T-cell (primary cell): ENCODE measurements around the gene CAMK2A. TPM values are rescaled to one million over a fixed set of nuclear protein-coding genes. Genes with fewer than 3 reads are reported as not detected.

ENCODE experiments used
- ATAC-seq, 4 experiments: fragments of 200-7000 bp in 3 of 4; fragments of 150-1000 bp in 1 of 4; cut with Tn5 transposase; replicated peaks in 1 of 4; 1 replicate in 3 of 4; 2 replicates in 1 of 4; pipeline ENCODE4 v1.10.0; 2021; ENCODE audit warnings: moderate library complexity in 3 of 4, mild to moderate bottlenecking in 2 of 4, moderate number of reproducible peaks in 1 of 4
- CTCF ChIA-PET, 2 donors: fragments of 300-600 bp; sonication (Branson Sonifier 250); formaldehyde crosslinking; loops; one replicate each; lab custom pipeline; 2022; ENCODE audit warnings: antibody characterized with exemption in 2 of 2; lab: Charles Lee
- POLR2A ChIA-PET, 2 donors: fragments of 300-600 bp; sonication (Branson Sonifier 250); formaldehyde crosslinking; loops; one replicate each; lab custom pipeline; 2022; ENCODE audit warnings: antibody characterized with exemption in 2 of 2; lab: Charles Lee
- DNase-seq, 35 experiments: peaks; one replicate each; pipeline versions ENCODE4 v3.0.0 to v3.0.0-alpha.2; 2013 to 2023
- H3K27ac ChIP-seq: one replicate; pipeline ENCODE4 v1.5.1; 2013; ENCODE audit warnings: low read length
- H3K27me3 ChIP-seq, 2 experiments: replicated peaks in 1 of 2; 1 replicate in 1 of 2; 2 replicates in 1 of 2; pipeline versions ENCODE4 v1.6.1 to v1.7.0; 2013; ENCODE audit warnings: low read length in 1 of 2, mixed read lengths in 1 of 2; ENCODE audit not compliant: control insufficient read depth in 2 of 2, insufficient read depth in 2 of 2; ENCODE audit errors: extremely low read depth in 1 of 2
- H3K36me3 ChIP-seq, 2 donors: 1 replicate in 1 of 2; 2 replicates in 1 of 2; pipeline versions ENCODE4 v1.6.1 to v1.7.0; 2013; ENCODE audit warnings: low read length in 1 of 2; ENCODE audit not compliant: control insufficient read depth in 2 of 2, insufficient read depth in 1 of 2; ENCODE audit errors: extremely low read depth in 1 of 2
- H3K4me1 ChIP-seq, 2 experiments: 1 replicate in 1 of 2; 2 replicates in 1 of 2; pipeline versions ENCODE4 v1.6.1 to v1.7.0; 2013; ENCODE audit warnings: low read length in 2 of 2, mixed read lengths in 1 of 2; ENCODE audit not compliant: insufficient read depth in 2 of 2, control insufficient read depth in 1 of 2; ENCODE audit errors: extremely low read depth in 1 of 2
- H3K4me3 ChIP-seq, 2 donors: 1 replicate in 1 of 2; 2 replicates in 1 of 2; pipeline versions ENCODE4 v1.5.1 to v1.7.0; 2013; ENCODE audit warnings: mild to moderate bottlenecking in 2 of 2, low read length in 1 of 2, moderate library complexity in 1 of 2; ENCODE audit not compliant: control insufficient read depth in 1 of 2; ENCODE audit errors: extremely low read depth in 1 of 2
- H3K9me3 ChIP-seq: 2 replicates; pipeline ENCODE4 v1.7.0; 2013
- H3K27ac Mint-ChIP-seq, 2 donors: one replicate each; pipeline ENCODE4 v1.8.0; 2020 to 2021; ENCODE audit warnings: mild to moderate bottlenecking in 2 of 2, mixed read lengths in 2 of 2
- H3K27me3 Mint-ChIP-seq, 2 donors: one replicate each; pipeline ENCODE4 v1.8.0; 2021 to 2022; ENCODE audit warnings: mixed read lengths in 2 of 2
- H3K36me3 Mint-ChIP-seq: one replicate; pipeline ENCODE4 v1.8.0; 2021; ENCODE audit warnings: mixed read lengths
- H3K4me1 Mint-ChIP-seq, 3 donors: one replicate each; pipeline ENCODE4 v1.8.0; 2020 to 2022; ENCODE audit warnings: mixed read lengths in 3 of 3, mild to moderate bottlenecking in 1 of 3
- H3K4me3 Mint-ChIP-seq, 3 donors: one replicate each; pipeline ENCODE4 v1.8.0; 2020 to 2022; ENCODE audit warnings: mild to moderate bottlenecking in 3 of 3, mixed read lengths in 3 of 3, moderate library complexity in 3 of 3
- H3K9me3 Mint-ChIP-seq, 3 donors: one replicate each; pipeline ENCODE4 v1.8.0; 2020 to 2022; ENCODE audit warnings: mixed read lengths in 3 of 3
- WGBS: methylation state at CpG from one replicate; pipeline ENCODE4 v1.1.5; 2013; ENCODE audit warnings: missing lambda C conversion rate; ENCODE audit not compliant: insufficient coverage; 5-methylcytosine and 5-hydroxymethylcytosine counted together
- total RNA-seq, 35 experiments: library from RNA in 6 of 35; stranded (reverse) in 6 of 35; fragments of 120-200 nt in 1 of 35; gene quantifications; one replicate each; pipeline versions ENCODE4 v1.2.1 to v1.2.4 and lab custom pipeline; 2013 to 2026

The CAMK2A gene
- total RNA-seq, 5 donors from 2014 or later (not counting 1 experiment from before 2014, with no cell fraction given), result not detected

GRCh38 chr5:150176745-150177477 lies 112.7 kb downstream of the CAMK2A start:
- POLR2A ChIA-PET, result no interaction called here
- peaks cover 0 to 35% of the 10 kb centered on the region in 2 experiments for H3K27me3 ChIP-seq
- WGBS, result 74% methylated on average over 4 of the region's 8 CpGs
- H3K4me1 ChIP-seq, result no peaks in the 10 kb centered on the region
- DNase-seq (no peak), ATAC-seq (no peak)
- Mint-ChIP-seq H3K27me3 (peaks cover 10 to 17% of the 10 kb centered on the region in 2 donors), H3K4me3 (no peak overlapping the region), H3K27ac (no peak overlapping the region), H3K36me3 (no peaks in the 10 kb centered on the region), H3K4me1 (no peaks in the 10 kb centered on the region), H3K9me3 (no peaks in the 10 kb centered on the region)
- H3K9me3 ChIP-seq, result no peaks in the 10 kb centered on the region
- no peaks in the 10 kb centered on the region for H3K36me3 ChIP-seq
- CTCF ChIA-PET, result no interaction called here
- H3K4me3 ChIP-seq, result no peak overlapping the region
- H3K27ac ChIP-seq, result no peak overlapping the region

GRCh38 chr5:150175536-150175935 lies 114.0 kb downstream of the CAMK2A start:
- peaks cover 13 to 23% of the 10 kb centered on the region in 2 donors for H3K27me3 Mint-ChIP-seq
- no peak for ATAC-seq
- Histone ChIP-seq H3K27ac (no peak overlapping the region), H3K27me3 (peaks cover 0 to 37% of the 10 kb centered on the region in 2 experiments), H3K4me3 (no peak overlapping the region), H3K4me1 (no peaks in the 10 kb centered on the region), H3K36me3 (no peaks in the 10 kb centered on the region), H3K9me3 (no peaks in the 10 kb centered on the region)
- H3K27ac Mint-ChIP-seq, result no peak overlapping the region
- DNase-seq, result no peak
- H3K4me1 Mint-ChIP-seq, result no peaks in the 10 kb centered on the region
- no peaks in the 10 kb centered on the region for H3K9me3 Mint-ChIP-seq
- 73% methylated on average over 3 of the region's 5 CpGs for WGBS
- CTCF ChIA-PET, result interaction anchor here in 1 of 2 donors (0.6 kb wide), 1 partner anchor 283 kb away, joined by 5 read pairs; no protein-coding TSS in a partner anchor
- H3K4me3 Mint-ChIP-seq, result no peak overlapping the region
- POLR2A ChIA-PET, result no interaction called here
- H3K36me3 Mint-ChIP-seq, result no peaks in the 10 kb centered on the region

GRCh38 chr5:150175076-150175475 lies 114.5 kb downstream of the CAMK2A start:
- Histone ChIP-seq H3K27ac (no peak overlapping the region), H3K9me3 (no peaks in the 10 kb centered on the region), H3K4me3 (no peak overlapping the region), H3K4me1 (no peaks in the 10 kb centered on the region), H3K27me3 (peaks cover 0 to 34% of the 10 kb centered on the region in 2 experiments), H3K36me3 (no peaks in the 10 kb centered on the region)
- no peak overlapping the region for H3K4me3 Mint-ChIP-seq
- ATAC-seq (no peak), DNase-seq (no peak)
- no CpG with 5 or more reads among the region's 1 CpG for WGBS
- H3K27ac Mint-ChIP-seq, result no peak overlapping the region
- peaks cover 18 to 27% of the 10 kb centered on the region in 2 donors for H3K27me3 Mint-ChIP-seq
- CTCF ChIA-PET, result no interaction called here
- no peaks in the 10 kb centered on the region for H3K9me3 Mint-ChIP-seq
- no peaks in the 10 kb centered on the region for H3K36me3 Mint-ChIP-seq
- H3K4me1 Mint-ChIP-seq, result no peaks in the 10 kb centered on the region
- POLR2A ChIA-PET, result no interaction called here

- no peaks in the 10 kb centered on the region for H3K9me3 Mint-ChIP-seq
- POLR2A ChIA-PET, result no interaction called here
- peaks cover 0 to 32% of the 10 kb centered on the region in 2 experiments for H3K27me3 ChIP-seq
- H3K27ac ChIP-seq, result no peak overlapping the region
- ATAC-seq (no peak), DNase-seq (no peak)
- H3K4me1 ChIP-seq, result no peaks in the 10 kb centered on the region
- CTCF ChIA-PET, result no interaction called here
- H3K4me1 Mint-ChIP-seq, result no peaks in the 10 kb centered on the region
- no peaks in the 10 kb centered on the region for H3K9me3 ChIP-seq
- no peaks in the 10 kb centered on the region for H3K36me3 ChIP-seq
- H3K4me3 ChIP-seq, result no peak overlapping the region
- no peaks in the 10 kb centered on the region for H3K36me3 Mint-ChIP-seq
- 86% methylated on average over 6 of the region's 6 CpGs for WGBS
- no peak overlapping the region for H3K4me3 Mint-ChIP-seq
- no peak overlapping the region for H3K27ac Mint-ChIP-seq
- peaks cover 24 to 29% of the 10 kb centered on the region in 2 donors for H3K27me3 Mint-ChIP-seq
Observed at GRCh38 chr5:150174285-150174684, 115.3 kb downstream of the CAMK2A start.

GRCh38 chr5:150173161-150173560 lies 116.4 kb downstream of the CAMK2A start:
- no peak overlapping the region for H3K4me3 ChIP-seq
- DNase-seq (no peak), ATAC-seq (no peak)
- Mint-ChIP-seq H3K36me3 (no peaks in the 10 kb centered on the region), H3K4me1 (no peaks in the 10 kb centered on the region), H3K27ac (no peak overlapping the region), H3K27me3 (peaks cover 33 to 34% of the 10 kb centered on the region in 2 donors), H3K9me3 (no peaks in the 10 kb centered on the region), H3K4me3 (no peak overlapping the region)
- CTCF ChIA-PET, result interaction anchor here in 1 of 2 donors (0.6 kb wide), 1 partner anchor 12 kb away, joined by 4 read pairs; no protein-coding TSS in a partner anchor
- POLR2A ChIA-PET, result no interaction called here
- H3K27me3 ChIP-seq, result peaks cover 2 to 39% of the 10 kb centered on the region in 2 experiments
- no peaks in the 10 kb centered on the region for H3K4me1 ChIP-seq
- H3K27ac ChIP-seq, result no peak overlapping the region
- WGBS, result 80% methylated on average over 1 of the region's 3 CpGs
- no peaks in the 10 kb centered on the region for H3K36me3 ChIP-seq
- H3K9me3 ChIP-seq, result no peaks in the 10 kb centered on the region

- peaks cover 4 to 41% of the 10 kb centered on the region in 2 experiments for H3K27me3 ChIP-seq
- H3K36me3 ChIP-seq, result no peaks in the 10 kb centered on the region
- Mint-ChIP-seq H3K9me3 (no peaks in the 10 kb centered on the region), H3K4me1 (peaks cover 0 to under 1% (median under 1%) of the 10 kb centered on the region in 3 donors), H3K27me3 (peaks cover 38% of the 10 kb centered on the region in 2 donors), H3K27ac (no peak overlapping the region), H3K36me3 (no peaks in the 10 kb centered on the region), H3K4me3 (no peak overlapping the region)
- ATAC-seq (no peak), DNase-seq (no peak)
- peaks cover 0 to under 1% of the 10 kb centered on the region in 2 experiments for H3K4me1 ChIP-seq
- CTCF ChIA-PET, result no interaction called here
- no peak overlapping the region for H3K4me3 ChIP-seq
- 87% methylated on average over 3 of the region's 4 CpGs for WGBS
- H3K27ac ChIP-seq, result no peak overlapping the region
- no peaks in the 10 kb centered on the region for H3K9me3 ChIP-seq
- POLR2A ChIA-PET, result interaction anchor here in 1 of 2 donors (0.7 kb wide), 1 partner anchor 562 kb away, joined by 3 read pairs; no protein-coding TSS in a partner anchor
Observed at GRCh38 chr5:150172556-150172955, 117.0 kb downstream of the CAMK2A start.
